Ishikawa (cell line): ENCODE results near the gene HIBADH.

ENCODE experiments used
- CEBPB ChIP-seq: IDR thresholded peaks from 2 replicates; pipeline ENCODE4 v1.6.1; 2012
- EGR1 ChIP-seq: IDR thresholded peaks from 2 replicates; pipeline ENCODE4 v1.6.1; 2012
- EP300 ChIP-seq: IDR thresholded peaks from 2 replicates; pipeline ENCODE4 v1.6.1; 2012; ENCODE audit warnings: borderline replicate concordance
- NFIC ChIP-seq: IDR thresholded peaks from 2 replicates; pipeline ENCODE4 v1.6.1; 2012
- RAD21 ChIP-seq: IDR thresholded peaks from 2 replicates; pipeline ENCODE4 v1.6.1; 2012; ENCODE audit warnings: low read depth
- YY1 ChIP-seq: IDR thresholded peaks from 2 replicates; pipeline ENCODE4 v1.6.1; 2012; ENCODE audit warnings: low read depth
- TF ChIP-seq, protein P1 (sequence below): IDR thresholded peaks from 2 replicates; pipeline ENCODE4 v1.6.1; 2012

DNA sequence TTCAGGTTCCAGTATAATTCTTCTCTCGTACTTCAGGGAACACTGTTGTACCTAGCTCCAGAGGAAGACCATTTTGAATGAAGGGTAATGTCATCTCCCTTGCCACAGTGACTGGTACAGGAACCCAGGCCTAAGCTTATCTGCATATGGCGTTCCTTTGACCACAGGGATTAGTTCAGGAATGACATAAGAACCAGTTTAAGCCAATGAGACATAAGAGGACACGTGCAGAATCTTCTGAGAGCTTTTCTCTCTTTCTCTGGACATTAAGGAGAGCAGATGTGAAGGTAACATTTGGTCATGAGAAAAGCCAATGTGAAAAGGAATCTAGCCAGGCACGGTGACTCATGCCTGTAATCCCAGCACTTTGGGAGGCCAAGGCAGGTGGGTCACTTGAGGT, 21.8 kb upstream of the HIBADH start:
- TF ChIP-seq, protein P1, sequence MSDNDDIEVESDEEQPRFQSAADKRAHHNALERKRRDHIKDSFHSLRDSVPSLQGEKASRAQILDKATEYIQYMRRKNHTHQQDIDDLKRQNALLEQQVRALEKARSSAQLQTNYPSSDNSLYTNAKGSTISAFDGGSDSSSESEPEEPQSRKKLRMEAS = no peak
- TF ChIP-seq EP300 (no peak), YY1 (no peak), EGR1 (no peak), RAD21 (no peak), NFIC (no peak), CEBPB (no peak)
